Endothelial cell of umbilical vein (primary cell): ENCODE results near the gene PTPRT.

ENCODE experiments used
- EZH2 ChIP-seq: IDR thresholded peaks from 2 replicates; pipeline ENCODE4 v1.6.1; 2012; ENCODE audit warnings: borderline replicate concordance, low read depth, mild to moderate bottlenecking, moderate library complexity, low read length, inconsistent platforms; ENCODE audit not compliant: severe bottlenecking
- FOS ChIP-seq: IDR thresholded peaks from 2 replicates; pipeline ENCODE4 v1.6.1; 2011; ENCODE audit warnings: mild to moderate bottlenecking, low read length, moderate library complexity, borderline replicate concordance; ENCODE audit not compliant: insufficient read depth
- GATA2 ChIP-seq: IDR thresholded peaks from 2 replicates; pipeline ENCODE4 v1.7.0; 2011; ENCODE audit warnings: low read depth, mild to moderate bottlenecking, moderate library complexity, mixed read lengths, low read length; ENCODE audit not compliant: insufficient read length, insufficient read depth
- JUN ChIP-seq: IDR thresholded peaks from 2 replicates; pipeline ENCODE4 v1.6.1; 2011; ENCODE audit warnings: borderline replicate concordance, low read depth; ENCODE audit not compliant: insufficient read length, insufficient read depth
- MAX ChIP-seq: IDR thresholded peaks from 2 replicates; pipeline ENCODE4 v1.6.1; 2011; ENCODE audit not compliant: insufficient read depth, insufficient read length
- MYC ChIP-seq: IDR thresholded peaks from one replicate; pipeline ENCODE4 v1.6.1; 2011; ENCODE audit warnings: mild to moderate bottlenecking, low read depth, low read length
- POLR2A ChIP-seq: IDR thresholded peaks from 2 replicates; pipeline ENCODE4 v1.6.1; 2012; ENCODE audit warnings: low read depth, mild to moderate bottlenecking, control low read depth, low read length
- POLR2AphosphoS5 ChIP-seq: IDR thresholded peaks from 2 replicates; pipeline ENCODE4 v1.6.1; 2012; ENCODE audit warnings: low read depth, mild to moderate bottlenecking, control low read depth, low read length, moderate library complexity; ENCODE audit not compliant: insufficient read depth
- TF ChIP-seq, protein P1 (sequence below), 2 donors: IDR thresholded peaks; 1 replicate in 1 of 2; 2 replicates in 1 of 2; pipeline ENCODE4 v1.5.1; 2011; ENCODE audit warnings: low read length in 2 of 2, mild to moderate bottlenecking in 2 of 2, moderate library complexity in 2 of 2, control low read depth in 1 of 2, inconsistent platforms in 1 of 2, low read depth in 1 of 2; ENCODE audit not compliant: insufficient read depth in 1 of 2; ENCODE audit errors: extremely low read depth in 1 of 2

DNA sequence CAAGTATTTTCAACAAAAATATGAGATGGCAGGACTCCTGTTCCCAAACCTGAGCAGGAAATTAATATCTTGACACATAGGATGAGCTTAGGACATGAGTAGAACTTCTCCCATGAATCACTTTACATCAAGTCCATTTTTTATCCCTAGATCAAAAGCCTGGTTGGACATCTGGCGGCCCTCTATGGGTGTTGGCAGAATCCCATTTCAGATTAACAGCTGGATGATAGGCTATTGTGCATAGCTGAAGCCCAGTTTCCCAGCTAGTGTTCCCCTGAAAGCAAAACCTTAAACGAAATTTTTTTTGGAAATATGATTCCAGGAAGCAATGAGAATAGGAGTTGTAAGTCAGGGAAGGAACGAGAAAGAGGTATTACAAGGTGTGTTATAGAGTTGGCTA, 1122.1 kb downstream of the PTPRT start:
- TF ChIP-seq, protein P1, sequence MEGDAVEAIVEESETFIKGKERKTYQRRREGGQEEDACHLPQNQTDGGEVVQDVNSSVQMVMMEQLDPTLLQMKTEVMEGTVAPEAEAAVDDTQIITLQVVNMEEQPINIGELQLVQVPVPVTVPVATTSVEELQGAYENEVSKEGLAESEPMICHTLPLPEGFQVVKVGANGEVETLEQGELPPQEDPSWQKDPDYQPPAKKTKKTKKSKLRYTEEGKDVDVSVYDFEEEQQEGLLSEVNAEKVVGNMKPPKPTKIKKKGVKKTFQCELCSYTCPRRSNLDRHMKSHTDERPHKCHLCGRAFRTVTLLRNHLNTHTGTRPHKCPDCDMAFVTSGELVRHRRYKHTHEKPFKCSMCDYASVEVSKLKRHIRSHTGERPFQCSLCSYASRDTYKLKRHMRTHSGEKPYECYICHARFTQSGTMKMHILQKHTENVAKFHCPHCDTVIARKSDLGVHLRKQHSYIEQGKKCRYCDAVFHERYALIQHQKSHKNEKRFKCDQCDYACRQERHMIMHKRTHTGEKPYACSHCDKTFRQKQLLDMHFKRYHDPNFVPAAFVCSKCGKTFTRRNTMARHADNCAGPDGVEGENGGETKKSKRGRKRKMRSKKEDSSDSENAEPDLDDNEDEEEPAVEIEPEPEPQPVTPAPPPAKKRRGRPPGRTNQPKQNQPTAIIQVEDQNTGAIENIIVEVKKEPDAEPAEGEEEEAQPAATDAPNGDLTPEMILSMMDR (IDR thresholded peaks at IDR 0.05; ENCODE audit: extremely low read depth in 1 of 2, insufficient read depth in 1 of 2, low read depth in 1 of 2, low read length in 2 of 2): no peak
- TF ChIP-seq EZH2 (no peak), GATA2 (no peak), POLR2AphosphoS5 (no peak), FOS (no peak), POLR2A (no peak), JUN (no peak), MYC (no peak), MAX (no peak)
